IPS-11a (cell line): Measurements from ENCODE around the gene ABHD10.

Experiments used
- H3K4me3 ChIP-seq: one replicate; pipeline ENCODE4 v1.5.1; 2013; ENCODE audit warnings: low read depth, low read length, control low read depth

ABHD10 gene

GRCh38 chr3:111963424-111963823 lies 15.4 kb upstream of the ABHD10 start:
- no peak overlapping the region for H3K4me3 ChIP-seq

GRCh38 chr3:111965484-111965883 lies 13.3 kb upstream of the ABHD10 start:
- H3K4me3 ChIP-seq = no peak overlapping the region

- H3K4me3 ChIP-seq = no peak overlapping the region
Observed at GRCh38 chr3:111967068-111967467, 11.8 kb upstream of the ABHD10 start.

DNA sequence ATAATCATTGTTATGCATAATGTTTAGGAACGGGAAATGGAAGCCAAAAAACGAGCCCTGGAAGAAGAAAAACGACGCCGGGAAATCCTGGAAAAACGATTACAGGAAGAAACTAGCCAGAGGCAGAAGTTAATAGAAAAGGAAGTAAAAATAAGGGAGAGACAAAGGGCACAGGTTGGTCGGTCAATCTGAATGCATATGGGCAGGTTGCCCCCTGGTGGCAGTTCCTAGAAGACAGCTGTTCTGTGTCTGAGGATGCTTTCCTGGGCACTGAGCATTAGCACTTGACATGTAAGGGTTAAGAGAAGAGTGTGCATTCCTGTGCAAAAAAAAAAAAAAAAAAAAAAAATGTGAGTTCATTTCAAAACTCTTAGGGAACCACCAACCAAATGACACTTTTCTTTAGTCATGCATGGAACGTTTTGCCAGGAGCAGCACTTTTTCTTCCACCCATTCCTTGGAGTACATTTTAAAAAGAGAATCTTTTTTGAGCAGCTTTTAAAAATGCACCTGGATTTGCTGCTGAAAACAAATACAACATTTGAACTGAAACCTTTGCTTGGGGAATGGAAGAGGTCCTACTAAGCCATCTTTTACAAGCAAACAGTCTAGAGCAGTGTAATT lies 11.1 kb upstream of the ABHD10 start:
- no peak overlapping the region for H3K4me3 ChIP-seq

DNA sequence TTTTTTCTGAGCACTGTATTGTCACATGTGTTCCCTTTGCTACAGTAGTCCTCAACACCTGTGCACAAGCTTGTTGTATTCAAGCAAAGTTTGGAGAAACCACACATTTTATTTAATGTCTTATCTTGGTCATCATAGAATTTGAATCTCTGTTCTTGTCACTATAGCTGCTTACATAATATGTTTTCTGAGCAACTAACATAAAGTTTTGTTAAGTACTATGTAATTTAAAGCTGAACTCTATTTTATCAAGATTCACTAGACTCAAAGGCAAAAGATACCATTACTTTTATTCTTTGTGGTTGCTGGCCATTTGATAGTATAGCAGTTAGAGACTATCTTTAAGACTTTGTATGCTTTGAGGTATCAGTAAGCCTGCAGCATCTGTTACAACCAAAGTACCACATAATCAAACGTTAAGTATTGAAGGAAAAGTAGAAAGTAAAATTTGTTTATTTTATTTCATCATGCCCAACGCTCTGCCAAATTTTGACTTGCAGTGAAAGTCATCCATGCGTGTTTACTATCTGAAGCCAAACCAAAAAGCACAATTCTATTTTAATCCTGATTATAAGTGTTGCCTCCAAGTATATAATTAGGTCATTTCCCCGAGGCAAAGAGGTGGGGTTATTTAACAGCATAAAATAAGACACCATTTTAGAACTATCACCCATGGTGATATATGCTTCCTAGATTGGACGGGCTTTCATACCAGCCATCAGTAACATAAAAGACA lies 10.3 kb upstream of the ABHD10 start:
- H3K4me3 ChIP-seq = no peak overlapping the region

GRCh38 chr3:111970376-111970775 lies 8.4 kb upstream of the ABHD10 start:
- H3K4me3 ChIP-seq = no peak overlapping the region

DNA sequence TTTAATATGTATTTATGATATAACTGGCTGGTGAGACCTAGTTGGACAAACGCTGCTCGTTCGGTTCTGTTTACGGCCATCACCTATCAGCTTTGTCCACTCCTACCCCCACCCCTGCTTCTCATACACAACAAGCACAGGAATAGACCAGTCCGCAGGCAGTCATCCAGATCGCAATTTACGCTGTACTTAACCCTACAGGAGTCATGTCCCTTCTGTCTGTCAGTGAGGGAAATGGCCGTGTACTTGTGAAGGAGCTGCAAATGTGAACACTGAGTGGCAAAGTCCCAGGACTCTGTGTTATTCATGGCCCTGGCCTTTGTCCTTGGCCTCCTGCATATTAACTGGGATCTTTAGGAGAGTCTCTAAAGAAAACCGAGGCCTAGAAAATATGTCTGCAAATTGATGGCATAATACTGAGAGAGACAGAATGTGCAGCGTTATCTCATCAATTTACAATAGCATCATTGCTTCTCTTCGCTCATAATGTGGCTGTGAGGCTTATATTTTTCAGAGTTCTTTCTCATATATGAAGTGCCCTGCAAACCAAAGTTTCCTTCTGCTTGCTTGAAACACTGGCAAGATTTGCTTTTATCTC lies 7.2 kb upstream of the ABHD10 start:
- no peak overlapping the region for H3K4me3 ChIP-seq

- no peak overlapping the region for H3K4me3 ChIP-seq
Observed at GRCh38 chr3:111972891-111973290, 5.9 kb upstream of the ABHD10 start.

GRCh38 chr3:111975131-111975530 lies 3.7 kb upstream of the ABHD10 start:
- H3K4me3 ChIP-seq = no peak overlapping the region

DNA sequence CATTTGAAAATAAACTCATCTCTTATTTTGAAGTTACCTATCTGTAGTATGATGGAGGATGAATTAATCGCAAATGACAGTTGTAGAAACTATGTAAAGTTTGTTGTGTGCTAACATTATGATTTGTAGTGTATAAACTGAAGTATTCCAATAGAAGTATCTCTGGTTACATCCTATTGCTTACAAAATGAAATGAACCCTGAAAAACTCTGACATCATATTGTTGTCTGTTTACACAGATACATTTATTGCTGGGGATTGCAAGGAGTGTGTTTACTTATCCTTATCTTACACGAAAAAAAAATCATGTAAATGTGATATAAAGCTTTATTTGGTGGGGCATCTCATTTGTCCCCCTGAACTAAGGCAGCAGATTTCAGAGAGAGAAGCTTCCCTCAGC lies 2.6 kb upstream of the ABHD10 start:
- H3K4me3 ChIP-seq = no peak overlapping the region

- peak overlapping the region; percentile 67 for H3K4me3 ChIP-seq
Observed at GRCh38 chr3:111979434-111980038, 710 bp downstream of the ABHD10 start.

GRCh38 chr3:111980716-111981456 lies 2.1 kb downstream of the ABHD10 start:
- no peak overlapping the region for H3K4me3 ChIP-seq

GRCh38 chr3:111981457-111981763 lies 2.6 kb downstream of the ABHD10 start:
- no peak overlapping the region for H3K4me3 ChIP-seq

- H3K4me3 ChIP-seq = no peak overlapping the region
Observed at GRCh38 chr3:111984636-111985298, 5.9 kb downstream of the ABHD10 start.

DNA sequence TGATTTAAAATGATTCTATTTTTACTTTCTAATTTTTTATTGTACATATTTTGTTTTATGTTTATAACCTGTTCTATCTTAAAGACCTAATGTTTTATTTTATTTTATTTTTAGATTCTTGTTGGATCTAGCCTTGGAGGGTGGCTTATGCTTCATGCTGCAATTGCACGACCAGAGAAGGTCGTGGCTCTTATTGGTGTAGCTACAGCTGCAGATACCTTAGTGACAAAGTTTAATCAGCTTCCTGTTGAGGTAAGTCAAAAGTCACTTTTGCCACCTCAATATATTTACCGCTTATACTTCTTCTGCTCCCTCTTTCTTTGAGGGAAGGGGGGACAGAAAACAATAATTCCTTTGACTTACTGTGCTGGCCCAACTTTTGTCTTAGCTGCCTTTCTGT lies 8.0 kb downstream of the ABHD10 start:
- H3K4me3 ChIP-seq = no peak overlapping the region

GRCh38 chr3:111989061-111989678 lies 10.3 kb downstream of the ABHD10 start:
- no peak overlapping the region for H3K4me3 ChIP-seq

GRCh38 chr3:111993038-111993437 lies 14.2 kb downstream of the ABHD10 start:
- no peak overlapping the region for H3K4me3 ChIP-seq

- H3K4me3 ChIP-seq = peak within 1 kb of the TSS; percentile 22
Observed at GRCh38 chr3:111998636-111999483, 20.0 kb downstream of the ABHD10 start, which contains the start of gene TAGLN3. Gene TAGLN3 (plus strand): TSS chr3:111998922. CDS start chr3:111999423, 501 bp downstream.
